PC-9 (cell line): Measurements from ENCODE around the gene MITF. TPM values are rescaled to one million over a fixed set of nuclear protein-coding genes. Genes with fewer than 3 reads are reported as not detected.

Experiments used
- BruUV-seq: library from RNA; stranded (reverse); fragments of 400-500 nt; replicated peaks from 2 replicates; lab custom pipeline; 2021; lab: Mats Ljungman, UMichigan
- CTCF ChIA-PET: fragments of 300-600 bp; sonication (Branson Sonifier 250); formaldehyde crosslinking; loops from one replicate; lab custom pipeline; 2022; ENCODE audit warnings: antibody characterized with exemption; lab: Charles Lee
- POLR2A ChIA-PET: fragments of 300-600 bp; sonication (Branson Sonifier 250); formaldehyde crosslinking; loops from one replicate; lab custom pipeline; 2022; ENCODE audit warnings: antibody characterized with exemption; ENCODE audit not compliant: unreplicated experiment; lab: Charles Lee
- DNase-seq, 2 experiments: peaks; one replicate each; pipeline versions ENCODE4 v3.0.0 to v3.0.0-alpha.2; 2015 to 2022; ENCODE audit warnings: mixed read lengths in 1 of 2
- H2AFZ ChIP-seq: fragments of 200-600 bp; sonication (generic); 2 replicates; pipeline ENCODE4 v1.8.1; 2017; ENCODE audit warnings: antibody characterized with exemption
- H3F3A ChIP-seq: fragments of 200-600 bp; sonication (generic); 2 replicates; pipeline ENCODE4 v1.8.1; 2017; ENCODE audit warnings: antibody characterized with exemption, mild to moderate bottlenecking, low read depth; ENCODE audit not compliant: insufficient read depth
- H3K27ac ChIP-seq: fragments of 200-600 bp; sonication (generic); 2 replicates; pipeline ENCODE4 v1.6.1; 2016; ENCODE audit warnings: mixed run types
- H3K27me3 ChIP-seq: fragments of 200-600 bp; sonication (generic); 2 replicates; pipeline ENCODE4 v1.6.1; 2016; ENCODE audit warnings: low read depth, mixed run types; ENCODE audit not compliant: insufficient read depth
- H3K36me3 ChIP-seq: fragments of 200-600 bp; sonication (generic); 2 replicates; pipeline ENCODE4 v1.6.1; 2016; ENCODE audit warnings: low read depth, mixed run types
- H3K4me1 ChIP-seq: fragments of 200-600 bp; sonication (generic); replicated peaks from 2 replicates; pipeline ENCODE4 v1.6.1; 2016; ENCODE audit warnings: mixed run types; ENCODE audit not compliant: insufficient read depth
- H3K4me2 ChIP-seq: fragments of 200-600 bp; sonication (generic); 2 replicates; pipeline ENCODE4 v1.6.1; 2017; ENCODE audit warnings: mixed run types
- H3K4me3 ChIP-seq: fragments of 200-600 bp; sonication (generic); 2 replicates; pipeline ENCODE4 v1.6.1; 2016; ENCODE audit warnings: mixed run types
- H3K79me2 ChIP-seq: fragments of 200-600 bp; sonication (generic); 2 replicates; pipeline ENCODE4 v1.6.1; 2017; ENCODE audit warnings: low read depth, mixed run types
- H3K9me2 ChIP-seq: fragments of 200-600 bp; sonication (generic); 2 replicates; pipeline ENCODE4 v1.8.1; 2017; ENCODE audit warnings: mild to moderate bottlenecking; ENCODE audit not compliant: insufficient read depth
- H3K9me3 ChIP-seq: fragments of 200-600 bp; sonication (generic); 2 replicates; pipeline ENCODE4 v1.8.1; 2016; ENCODE audit warnings: low read depth; ENCODE audit not compliant: insufficient read depth
- H4K20me1 ChIP-seq: fragments of 200-600 bp; sonication (generic); 2 replicates; pipeline ENCODE4 v1.8.1; 2017; ENCODE audit not compliant: insufficient read depth
- CTCF ChIP-seq: fragments of 200-600 bp; sonication (generic); conservative IDR thresholded peaks from 2 replicates; pipeline ENCODE4 v1.6.1; 2017; ENCODE audit warnings: mixed run types, antibody characterized with exemption, mild to moderate bottlenecking, moderate library complexity
- EZH2 ChIP-seq: fragments of 200-600 bp; sonication (generic); IDR thresholded peaks from 2 replicates; pipeline ENCODE4 v1.8.0; 2017; ENCODE audit warnings: antibody characterized with exemption, low read depth
- intact Hi-C: fragments of 100-400 bp; cut with micrococcal nuclease; formaldehyde crosslinking; loops from one replicate; pipeline ENCODE4 v1.10.0; 2022; ENCODE audit not compliant: unreplicated experiment
- total RNA-seq: library from RNA; stranded (reverse); gene quantifications from 2 replicates; pipeline ENCODE4 v1.2.3, GENCODE V29; 2021

Gene MITF
- total RNA-seq, 1 experiment from 2014 or later = 15.5 TPM

DNA sequence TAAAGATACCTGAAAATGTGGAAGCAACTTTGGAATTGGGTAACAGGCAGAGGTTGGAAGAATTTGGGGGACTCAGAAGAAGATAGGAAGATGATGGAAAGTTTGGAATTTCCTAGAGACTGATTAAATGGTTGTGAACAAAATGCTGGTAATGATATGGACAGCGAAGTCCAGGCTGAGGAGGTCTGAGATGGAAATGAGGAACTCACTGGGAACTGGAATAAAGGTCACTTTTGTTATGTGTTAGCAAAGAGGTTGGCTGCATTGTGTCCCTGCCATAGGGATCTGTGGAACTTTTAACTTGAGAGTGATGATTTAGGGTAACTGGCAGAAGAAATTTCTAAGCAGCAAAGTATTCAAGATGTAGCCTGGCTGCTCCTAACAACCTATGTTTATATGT lies 13.0 kb downstream of the MITF start:
- no peaks in the 10 kb centered on the region for H3K9me3 ChIP-seq
- H3K27ac ChIP-seq = no peak overlapping the region
- DNase-seq = no peak
- no peaks in the 10 kb centered on the region for H3K79me2 ChIP-seq
- H4K20me1 ChIP-seq = no peaks in the 10 kb centered on the region
- CTCF ChIA-PET = no interaction called here
- POLR2A ChIA-PET = no interaction called here
- H3K9me2 ChIP-seq = no peaks in the 10 kb centered on the region
- no peaks in the 10 kb centered on the region for H3K4me1 ChIP-seq
- no peak overlapping the region for H3K4me3 ChIP-seq
- no peaks in the 10 kb centered on the region for H3K36me3 ChIP-seq
- no peaks in the 10 kb centered on the region for H3F3A ChIP-seq
- H3K4me2 ChIP-seq = no peak overlapping the region
- H3K27me3 ChIP-seq = no peaks in the 10 kb centered on the region
- TF ChIP-seq EZH2 = no peak
- no peak for TF ChIP-seq CTCF
- no peak overlapping the region for H2AFZ ChIP-seq
- no TSS peak for BruUV-seq
- intact Hi-C loops = no loop called here

DNA sequence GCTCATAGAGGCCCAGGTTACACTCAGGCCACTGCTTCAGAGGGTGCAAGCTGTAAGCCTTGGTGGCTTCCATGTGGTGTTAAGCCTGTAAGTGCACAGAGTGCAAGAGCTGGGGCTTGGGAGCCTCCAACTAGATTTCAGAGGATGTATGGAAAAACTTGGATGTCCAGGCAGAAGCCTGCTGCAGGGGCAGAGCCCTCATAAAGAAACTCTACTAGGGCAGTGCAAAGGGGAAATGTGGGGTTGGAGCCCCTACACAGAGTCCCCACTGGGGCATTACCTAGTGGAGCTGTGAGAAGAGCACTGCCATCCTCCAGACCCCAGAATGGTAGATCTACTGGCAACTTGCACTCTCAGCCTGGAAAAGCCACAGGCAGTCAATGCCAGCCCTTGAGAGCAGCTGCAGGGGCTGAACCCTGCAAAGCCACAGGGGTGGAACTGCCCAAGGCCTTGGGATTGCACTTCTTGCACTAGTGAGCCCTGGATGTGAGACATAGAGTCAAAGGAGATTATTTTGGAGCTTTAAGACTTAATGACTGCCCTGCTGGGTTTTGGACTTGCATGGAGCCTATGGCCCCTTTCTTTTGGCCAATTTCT lies 14.0 kb downstream of the MITF start:
- Histone ChIP-seq H3K27ac (no peak overlapping the region), H3K4me2 (no peak overlapping the region), H3F3A (no peaks in the 10 kb centered on the region), H3K9me3 (no peaks in the 10 kb centered on the region), H3K4me3 (no peak overlapping the region), H3K9me2 (no peaks in the 10 kb centered on the region), H3K36me3 (no peaks in the 10 kb centered on the region), H3K4me1 (no peaks in the 10 kb centered on the region), H3K27me3 (no peaks in the 10 kb centered on the region), H4K20me1 (no peaks in the 10 kb centered on the region), H3K79me2 (no peaks in the 10 kb centered on the region), H2AFZ (no peak overlapping the region)
- TF ChIP-seq CTCF (no peak), EZH2 (no peak)
- no peak for DNase-seq
- BruUV-seq = no TSS peak
- POLR2A ChIA-PET = no interaction called here
- CTCF ChIA-PET = no interaction called here
- intact Hi-C loops = no loop called here

DNA sequence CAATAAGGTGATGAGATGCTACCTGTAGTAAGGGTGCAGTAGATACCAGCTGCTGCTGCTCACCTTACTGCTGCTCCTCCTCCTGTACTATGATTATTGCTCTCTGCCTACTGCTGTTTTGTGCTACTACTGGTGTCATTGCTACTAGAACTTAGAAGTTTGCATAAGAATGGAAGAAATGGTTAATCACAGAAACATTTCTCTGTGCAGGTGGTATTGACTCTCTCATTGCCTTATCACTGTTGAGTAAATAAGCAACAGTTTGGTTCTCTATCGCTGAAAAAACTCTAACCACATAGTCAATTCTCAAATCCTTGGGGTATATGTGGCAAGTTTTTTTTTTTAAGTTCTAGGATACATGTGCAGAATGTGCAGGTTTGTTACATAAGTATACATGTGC lies 16.5 kb downstream of the MITF start:
- Histone ChIP-seq H4K20me1 (no peaks in the 10 kb centered on the region), H3K79me2 (no peaks in the 10 kb centered on the region), H3K4me3 (no peak overlapping the region), H3K9me3 (no peaks in the 10 kb centered on the region), H3K36me3 (no peaks in the 10 kb centered on the region), H3K9me2 (no peaks in the 10 kb centered on the region), H3K27ac (no peak overlapping the region), H3K27me3 (no peaks in the 10 kb centered on the region), H3K4me2 (no peak overlapping the region), H2AFZ (no peak overlapping the region), H3F3A (no peaks in the 10 kb centered on the region), H3K4me1 (peaks cover 5% of the 10 kb centered on the region)
- ChIA-PET CTCF (no interaction called here), POLR2A (no interaction called here)
- intact Hi-C loops = no loop called here
- DNase-seq = no peak
- TF ChIP-seq EZH2 (no peak), CTCF (no peak)
- BruUV-seq = no TSS peak
